ENCODE results near the gene SLC1A7. TPM values are rescaled to one million over a fixed set of nuclear protein-coding genes. Genes with fewer than 3 reads are reported as not detected.
"Not testable (repeated sequence)": the region's sequence is repeated elsewhere in the genome, so short reads cannot be mapped to it uniquely, and the experiment has no call there.

Gene SLC1A7
- polyA plus RNA-seq, 1 donor (not counting 4 experiments of a cell fraction or from before 2014, with no cell fraction given), result not detected

DNA sequence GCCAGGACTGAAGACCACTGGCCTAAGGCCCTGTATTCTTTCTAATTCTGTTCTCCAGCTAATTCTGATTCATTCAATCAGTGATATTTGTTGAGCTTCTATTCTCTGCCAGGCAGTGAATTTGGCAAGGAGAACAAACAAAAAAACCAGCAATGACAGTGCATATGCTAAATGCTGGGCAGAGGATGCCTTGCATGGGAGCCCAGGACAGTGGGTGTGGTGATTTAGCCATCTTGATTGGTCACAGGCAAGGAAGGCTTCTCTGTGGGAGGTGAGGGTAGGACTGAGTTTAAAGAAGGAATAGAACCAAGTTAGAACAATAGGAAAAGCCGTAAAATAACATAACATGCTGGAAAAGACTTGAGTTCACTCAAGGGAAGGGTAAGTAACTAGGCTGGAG, 45.0 kb upstream of the SLC1A7 start:
- no peaks in the 10 kb centered on the region for H3K27me3 ChIP-seq (ENCODE audit: control insufficient read depth, extremely low read depth, insufficient read depth, low read length)
- peaks cover 8% of the 10 kb centered on the region for H3K4me1 ChIP-seq (ENCODE audit: control insufficient read depth, extremely low read depth, insufficient read depth, low read length)
- no peak overlapping the region for H3K4me3 ChIP-seq (ENCODE audit: control insufficient read depth in 2 of 3, extremely low read depth in 1 of 3, insufficient read depth in 2 of 3, low read depth in 1 of 3, low read length in 3 of 3)
- TF ChIP-seq, protein P1, sequence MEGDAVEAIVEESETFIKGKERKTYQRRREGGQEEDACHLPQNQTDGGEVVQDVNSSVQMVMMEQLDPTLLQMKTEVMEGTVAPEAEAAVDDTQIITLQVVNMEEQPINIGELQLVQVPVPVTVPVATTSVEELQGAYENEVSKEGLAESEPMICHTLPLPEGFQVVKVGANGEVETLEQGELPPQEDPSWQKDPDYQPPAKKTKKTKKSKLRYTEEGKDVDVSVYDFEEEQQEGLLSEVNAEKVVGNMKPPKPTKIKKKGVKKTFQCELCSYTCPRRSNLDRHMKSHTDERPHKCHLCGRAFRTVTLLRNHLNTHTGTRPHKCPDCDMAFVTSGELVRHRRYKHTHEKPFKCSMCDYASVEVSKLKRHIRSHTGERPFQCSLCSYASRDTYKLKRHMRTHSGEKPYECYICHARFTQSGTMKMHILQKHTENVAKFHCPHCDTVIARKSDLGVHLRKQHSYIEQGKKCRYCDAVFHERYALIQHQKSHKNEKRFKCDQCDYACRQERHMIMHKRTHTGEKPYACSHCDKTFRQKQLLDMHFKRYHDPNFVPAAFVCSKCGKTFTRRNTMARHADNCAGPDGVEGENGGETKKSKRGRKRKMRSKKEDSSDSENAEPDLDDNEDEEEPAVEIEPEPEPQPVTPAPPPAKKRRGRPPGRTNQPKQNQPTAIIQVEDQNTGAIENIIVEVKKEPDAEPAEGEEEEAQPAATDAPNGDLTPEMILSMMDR (optimal IDR thresholded peaks at IDR 0.05 in 1 of 3, IDR thresholded peaks at IDR 0.05 in 1 of 3, conservative IDR thresholded peaks at IDR 0.05 in 1 of 3; ENCODE audit: extremely low read depth in 1 of 3, insufficient read depth in 2 of 3, low read length in 3 of 3), result no peak
- no peak for TF ChIP-seq EZH2 (IDR thresholded peaks at IDR 0.05; ENCODE audit: low read length)
- FAIRE-seq, result no peak
- no peaks in the 10 kb centered on the region for H3K9me1 ChIP-seq (ENCODE audit: control insufficient read depth, extremely low read depth, insufficient read depth, low read length)
- no peak overlapping the region for H3K27ac ChIP-seq (ENCODE audit: control insufficient read depth, insufficient read depth, low read length)
- dilution Hi-C loops (cut with MboI; ENCODE audit: extremely low pct_ligation_motif_present, low sequenced_read_pairs), result no loop called here
- no peak overlapping the region for H3K9ac ChIP-seq (ENCODE audit: control insufficient read depth, extremely low read depth, insufficient read depth, low read length)
- no peak overlapping the region for H2AFZ ChIP-seq (ENCODE audit: control insufficient read depth, low read length)
- no peak for DNase-seq (ENCODE audit: low read depth, low spot score)
- no peak overlapping the region for H3K4me2 ChIP-seq (ENCODE audit: control insufficient read depth, extremely low read depth, insufficient read depth, low read depth, low read length)
- H3K79me2 ChIP-seq (ENCODE audit: control insufficient read depth, insufficient read depth, low read length), result no peaks in the 10 kb centered on the region
- H3K36me3 ChIP-seq (ENCODE audit: control insufficient read depth in 2 of 2, extremely low read depth in 1 of 2, insufficient read depth in 2 of 2, low read length in 2 of 2), result no peaks in the 10 kb centered on the region
- no peaks in the 10 kb centered on the region for H3K9me3 ChIP-seq (ENCODE audit: control insufficient read depth, low read depth, low read length)
- no peaks in the 10 kb centered on the region for H4K20me1 ChIP-seq (ENCODE audit: control insufficient read depth, extremely low read depth, insufficient read depth, low read length)

DNA sequence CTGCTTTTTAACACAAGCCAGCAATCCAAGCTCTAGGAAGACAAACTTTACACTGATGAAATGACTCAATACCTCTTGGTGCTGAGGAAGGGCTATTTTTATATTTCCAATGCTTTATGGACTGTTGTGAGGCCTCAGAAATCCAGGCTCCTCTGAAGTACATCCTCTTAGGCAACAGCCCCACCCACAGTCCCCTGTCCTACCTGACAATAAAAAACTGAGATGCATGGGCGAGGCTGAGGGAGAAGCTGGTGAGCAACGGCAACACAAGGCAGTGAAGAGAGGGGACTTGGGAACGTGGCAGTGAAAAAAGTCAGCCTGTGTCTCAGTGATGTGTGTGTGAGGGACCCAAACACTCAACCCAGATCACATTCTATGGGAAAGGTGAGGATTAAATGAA, 44.1 kb upstream of the SLC1A7 start:
- Histone ChIP-seq H2AFZ (ENCODE audit: control insufficient read depth, low read length) (no peak overlapping the region), H3K4me1 (ENCODE audit: control insufficient read depth, extremely low read depth, insufficient read depth, low read length) (peaks cover 8% of the 10 kb centered on the region), H3K9ac (ENCODE audit: control insufficient read depth, extremely low read depth, insufficient read depth, low read length) (no peak overlapping the region), H3K27me3 (ENCODE audit: control insufficient read depth, extremely low read depth, insufficient read depth, low read length) (no peaks in the 10 kb centered on the region), H3K27ac (ENCODE audit: control insufficient read depth, insufficient read depth, low read length) (no peak overlapping the region), H3K9me1 (ENCODE audit: control insufficient read depth, extremely low read depth, insufficient read depth, low read length) (no peaks in the 10 kb centered on the region), H3K36me3 (ENCODE audit: control insufficient read depth in 2 of 2, extremely low read depth in 1 of 2, insufficient read depth in 2 of 2, low read length in 2 of 2) (no peaks in the 10 kb centered on the region), H3K79me2 (ENCODE audit: control insufficient read depth, insufficient read depth, low read length) (no peaks in the 10 kb centered on the region), H3K4me2 (ENCODE audit: control insufficient read depth, extremely low read depth, insufficient read depth, low read depth, low read length) (no peak overlapping the region), H3K9me3 (ENCODE audit: control insufficient read depth, low read depth, low read length) (no peaks in the 10 kb centered on the region), H3K4me3 (ENCODE audit: control insufficient read depth in 2 of 3, extremely low read depth in 1 of 3, insufficient read depth in 2 of 3, low read depth in 1 of 3, low read length in 3 of 3) (no peak overlapping the region), H4K20me1 (ENCODE audit: control insufficient read depth, extremely low read depth, insufficient read depth, low read length) (no peaks in the 10 kb centered on the region)
- no peak for DNase-seq (ENCODE audit: low read depth, low spot score)
- TF ChIP-seq EZH2 (IDR thresholded peaks at IDR 0.05; ENCODE audit: low read length), result no peak
- TF ChIP-seq, protein P1 (optimal IDR thresholded peaks at IDR 0.05 in 1 of 3, IDR thresholded peaks at IDR 0.05 in 1 of 3, conservative IDR thresholded peaks at IDR 0.05 in 1 of 3; ENCODE audit: extremely low read depth in 1 of 3, insufficient read depth in 2 of 3, low read length in 3 of 3), result no peak
- dilution Hi-C loops (cut with MboI; ENCODE audit: extremely low pct_ligation_motif_present, low sequenced_read_pairs), result no loop called here
- FAIRE-seq, result no peak

GRCh38 chr1:53185955-53186297, 43.5 kb upstream of the SLC1A7 start:
- H3K4me1 ChIP-seq (ENCODE audit: control insufficient read depth, extremely low read depth, insufficient read depth, low read length); H3K27ac ChIP-seq (ENCODE audit: control insufficient read depth, insufficient read depth, low read length); H3K4me3 ChIP-seq (ENCODE audit: control insufficient read depth in 2 of 3, extremely low read depth in 1 of 3, insufficient read depth in 2 of 3, low read depth in 1 of 3, low read length in 3 of 3); DNase-seq (ENCODE audit: low read depth, low spot score); H3K27me3 ChIP-seq (ENCODE audit: control insufficient read depth, extremely low read depth, insufficient read depth, low read length); H3K9me1 ChIP-seq (ENCODE audit: control insufficient read depth, extremely low read depth, insufficient read depth, low read length); FAIRE-seq; H4K20me1 ChIP-seq (ENCODE audit: control insufficient read depth, extremely low read depth, insufficient read depth, low read length); H3K9me3 ChIP-seq (ENCODE audit: control insufficient read depth, low read depth, low read length); H3K79me2 ChIP-seq (ENCODE audit: control insufficient read depth, insufficient read depth, low read length); H2AFZ ChIP-seq (ENCODE audit: control insufficient read depth, low read length); H3K36me3 ChIP-seq (ENCODE audit: control insufficient read depth in 2 of 2, extremely low read depth in 1 of 2, insufficient read depth in 2 of 2, low read length in 2 of 2); H3K9ac ChIP-seq (ENCODE audit: control insufficient read depth, extremely low read depth, insufficient read depth, low read length); dilution Hi-C loops (cut with MboI; ENCODE audit: extremely low pct_ligation_motif_present, low sequenced_read_pairs); H3K4me2 ChIP-seq (ENCODE audit: control insufficient read depth, extremely low read depth, insufficient read depth, low read depth, low read length): not testable (repeated sequence)

Measured in keratinocyte (primary cell).